Fibroblast of villous mesenchyme (primary cell): ENCODE results near the gene RAB34. TPM values are rescaled to one million over a fixed set of nuclear protein-coding genes. Genes with fewer than 3 reads are reported as not detected.

Source experiments
- DNase-seq: peaks from one replicate; pipeline ENCODE4 v3.0.0-alpha.2; 2010; ENCODE audit warnings: low read depth
- H3K4me3 ChIP-seq: 2 replicates; pipeline ENCODE4 v1.5.1; 2011; ENCODE audit warnings: low read depth, mild to moderate bottlenecking, low read length
- total RNA-seq: library from RNA; depleted of rRNA; stranded (reverse); fragments of >200 nt; gene quantifications from 2 replicates; pipeline ENCODE4 v1.2.3, GENCODE V29; 2012
- TF ChIP-seq, protein P1 (sequence below): IDR thresholded peaks from 2 replicates; pipeline ENCODE4 v1.5.1; 2012; ENCODE audit warnings: low read depth, mild to moderate bottlenecking, low read length; ENCODE audit not compliant: insufficient read depth

The RAB34 gene
- total RNA-seq, 1 donor = 148 TPM

GRCh38 chr17:28734712-28735241, 17.1 kb upstream of the RAB34 start:
- H3K4me3 ChIP-seq = no peak overlapping the region
- no peak for DNase-seq
- TF ChIP-seq, protein P1, sequence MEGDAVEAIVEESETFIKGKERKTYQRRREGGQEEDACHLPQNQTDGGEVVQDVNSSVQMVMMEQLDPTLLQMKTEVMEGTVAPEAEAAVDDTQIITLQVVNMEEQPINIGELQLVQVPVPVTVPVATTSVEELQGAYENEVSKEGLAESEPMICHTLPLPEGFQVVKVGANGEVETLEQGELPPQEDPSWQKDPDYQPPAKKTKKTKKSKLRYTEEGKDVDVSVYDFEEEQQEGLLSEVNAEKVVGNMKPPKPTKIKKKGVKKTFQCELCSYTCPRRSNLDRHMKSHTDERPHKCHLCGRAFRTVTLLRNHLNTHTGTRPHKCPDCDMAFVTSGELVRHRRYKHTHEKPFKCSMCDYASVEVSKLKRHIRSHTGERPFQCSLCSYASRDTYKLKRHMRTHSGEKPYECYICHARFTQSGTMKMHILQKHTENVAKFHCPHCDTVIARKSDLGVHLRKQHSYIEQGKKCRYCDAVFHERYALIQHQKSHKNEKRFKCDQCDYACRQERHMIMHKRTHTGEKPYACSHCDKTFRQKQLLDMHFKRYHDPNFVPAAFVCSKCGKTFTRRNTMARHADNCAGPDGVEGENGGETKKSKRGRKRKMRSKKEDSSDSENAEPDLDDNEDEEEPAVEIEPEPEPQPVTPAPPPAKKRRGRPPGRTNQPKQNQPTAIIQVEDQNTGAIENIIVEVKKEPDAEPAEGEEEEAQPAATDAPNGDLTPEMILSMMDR = no peak

DNA sequence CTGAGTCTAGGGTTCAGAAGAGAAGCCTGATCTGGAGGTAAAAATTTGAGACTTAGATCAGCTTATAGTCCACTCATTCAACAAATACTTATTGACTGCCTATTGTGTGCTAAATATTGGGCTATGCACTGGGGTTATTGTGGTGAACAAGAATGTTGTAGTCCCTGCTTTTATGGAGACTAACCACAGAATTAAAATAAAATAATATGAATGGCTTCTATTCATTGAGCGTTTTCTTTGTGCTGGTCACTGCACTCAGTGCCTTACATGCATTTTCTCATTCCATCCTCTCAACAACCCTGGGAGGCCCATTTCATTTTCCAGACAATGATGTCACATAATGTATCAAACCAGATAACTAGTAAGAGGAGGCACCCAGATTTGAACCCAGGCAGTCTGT, 15.7 kb upstream of the RAB34 start:
- DNase-seq = no peak
- no peak overlapping the region for H3K4me3 ChIP-seq
- TF ChIP-seq, protein P1 = no peak

- TF ChIP-seq, protein P1 = no peak
- DNase-seq = no peak
- H3K4me3 ChIP-seq = no peak overlapping the region
Observed at GRCh38 chr17:28729950-28730330, 12.3 kb upstream of the RAB34 start.

DNA sequence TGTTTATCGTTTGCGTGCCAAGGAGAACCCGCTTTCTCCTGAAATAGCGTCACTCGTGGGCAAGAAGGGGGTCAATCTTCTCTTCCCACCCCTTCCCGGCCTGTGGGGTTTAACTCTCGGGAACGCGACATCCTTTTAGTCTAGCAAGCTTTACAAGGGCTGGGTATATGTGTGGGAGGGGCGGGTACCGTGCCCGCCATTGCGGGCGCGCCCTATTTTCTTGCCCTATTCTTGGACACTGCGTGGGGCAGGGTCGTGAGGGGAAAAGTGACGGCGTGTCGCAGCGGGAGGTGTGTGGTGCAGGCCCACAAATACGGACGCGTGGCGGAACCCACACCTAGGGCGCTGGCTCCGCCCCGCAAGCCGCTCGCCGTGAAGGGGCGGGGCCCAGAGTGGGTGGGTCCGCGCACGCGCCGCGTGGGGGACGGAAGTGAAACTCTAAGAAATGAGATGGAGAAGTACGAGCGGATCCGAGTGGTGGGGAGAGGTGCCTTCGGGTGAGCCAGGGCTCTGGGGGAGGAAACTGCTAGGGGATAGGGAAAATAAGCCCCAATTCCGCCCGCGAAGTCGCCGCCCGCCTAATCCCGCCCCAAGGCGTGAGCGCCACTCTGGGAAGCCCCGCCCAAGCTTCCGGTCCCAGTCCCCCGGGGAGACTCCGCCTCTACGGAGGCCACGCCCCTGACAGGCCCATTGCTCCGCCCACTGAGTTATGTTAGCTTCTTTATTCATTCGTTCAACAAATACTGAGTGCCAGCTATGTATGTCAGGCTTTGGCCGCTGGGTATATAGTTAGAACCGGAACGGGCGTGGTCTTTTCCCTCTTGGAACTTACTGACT, 10.9 kb upstream of the RAB34 start, which contains the start of gene NEK8:
Gene NEK8 (plus strand): TSS at position 425 of the 837 bp plus-strand sequence. CDS start 26 bp downstream, at position 451.
- TF ChIP-seq, protein P1 = no peak

GRCh38 chr17:28726627-28727491, 9.2 kb upstream of the RAB34 start:
- TF ChIP-seq, protein P1 = peak; percentile 99
- H3K4me3 ChIP-seq = peak overlapping the region; percentile 79
- peak; percentile 95 for DNase-seq

More for the DNA sequence above, 10.9 kb upstream of the RAB34 start, which contains the start of gene NEK8:
- peak; percentile 94 for DNase-seq
- peak within 1 kb of the TSS; percentile 95 for H3K4me3 ChIP-seq

DNA sequence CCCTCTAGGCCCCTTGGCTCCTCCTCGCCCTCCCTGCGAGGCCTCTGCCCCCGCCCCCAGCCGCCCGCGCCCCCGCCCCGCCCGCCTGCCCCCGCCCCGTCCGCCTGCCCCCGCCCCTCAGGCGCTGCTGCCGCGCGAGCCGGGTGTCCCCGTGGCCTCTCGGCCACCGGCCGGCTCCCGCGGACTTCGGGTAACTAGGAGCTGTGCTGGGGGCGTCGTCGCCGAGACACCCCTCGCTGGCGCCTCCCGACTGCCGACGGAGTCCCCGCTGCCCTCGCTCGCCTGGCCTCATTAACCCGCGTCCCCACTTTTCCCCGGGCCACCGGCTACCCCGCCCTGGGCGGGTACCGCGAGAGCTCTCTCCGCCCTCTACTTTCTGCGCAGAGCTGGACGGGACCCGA, 8.6 kb upstream of the RAB34 start, which contains the start of gene TLCD1:
Gene TLCD1 (minus strand): TSS at position 8 of the 401 bp plus-strand sequence. CDS start 136 bp downstream, outside the sequence.
- peak within 1 kb of the TSS; percentile 79 for H3K4me3 ChIP-seq
- DNase-seq = peak; percentile 55
- TF ChIP-seq, protein P1 = no peak
